Measurements from ENCODE around the gene TSPAN15. TPM values are rescaled to one million over a fixed set of nuclear protein-coding genes. Genes with fewer than 3 reads are reported as not detected.

The TSPAN15 gene
- total RNA-seq, 1 experiment from 2014 or later, result 212 TPM

DNA sequence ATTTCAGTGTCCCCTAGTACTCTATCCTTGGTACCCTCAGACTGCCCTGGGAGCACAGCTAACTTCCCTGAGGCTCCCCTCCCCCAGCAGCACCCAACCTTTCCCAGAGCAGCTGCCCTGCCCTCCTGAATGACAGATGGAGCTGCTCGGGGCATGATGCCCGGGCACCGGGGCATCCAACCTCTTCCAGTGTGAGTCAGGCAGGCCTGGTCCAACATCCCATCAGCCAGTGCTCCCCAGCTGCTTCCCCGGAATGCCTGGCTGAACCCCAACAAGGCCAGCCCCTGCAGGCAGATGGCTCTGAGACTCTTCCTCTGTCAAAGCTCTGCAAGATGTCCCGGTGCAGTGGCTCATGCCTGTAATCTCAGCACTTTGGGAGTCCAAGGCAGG lies 11.9 kb upstream of the TSPAN15 start:
- H3K9me2 ChIP-seq (replicated peaks; ENCODE audit: low read length), result no peaks in the 10 kb centered on the region
- H3K27ac ChIP-seq (ENCODE audit: low read length), result peak overlapping the region; percentile 91
- peak overlapping the region; percentile 31; the same call in 1 of the 2 replicates for H3K4me3 ChIP-seq (ENCODE audit: low read length)
- no peaks in the 10 kb centered on the region for H3K27me3 ChIP-seq (ENCODE audit: low read length)
- H3K36me3 ChIP-seq (ENCODE audit: low read depth, low read length), result no peaks in the 10 kb centered on the region
- intact Hi-C loops (cut with micrococcal nuclease), result no loop called here
- peak overlapping the region; percentile 78 for H3K9ac ChIP-seq (ENCODE audit: low read length)
- peak; percentile 94 for DNase-seq
- H4K20me1 ChIP-seq (ENCODE audit: low read length), result no peaks in the 10 kb centered on the region
- H3K79me2 ChIP-seq (ENCODE audit: low read length), result no peaks in the 10 kb centered on the region
- H3K9me3 ChIP-seq (ENCODE audit: low read length), result no peaks in the 10 kb centered on the region
- peaks cover 24% of the 10 kb centered on the region for H3F3A ChIP-seq (ENCODE audit: low read length, unreplicated experiment)
- TF ChIP-seq EZH2phosphoT487 (IDR thresholded peaks at IDR 0.05; ENCODE audit: borderline replicate concordance, low read length), result no peak
- no peak for TF ChIP-seq EZH2 (IDR thresholded peaks at IDR 0.05; ENCODE audit: low read length, unreplicated experiment)
- TF ChIP-seq, protein P1, sequence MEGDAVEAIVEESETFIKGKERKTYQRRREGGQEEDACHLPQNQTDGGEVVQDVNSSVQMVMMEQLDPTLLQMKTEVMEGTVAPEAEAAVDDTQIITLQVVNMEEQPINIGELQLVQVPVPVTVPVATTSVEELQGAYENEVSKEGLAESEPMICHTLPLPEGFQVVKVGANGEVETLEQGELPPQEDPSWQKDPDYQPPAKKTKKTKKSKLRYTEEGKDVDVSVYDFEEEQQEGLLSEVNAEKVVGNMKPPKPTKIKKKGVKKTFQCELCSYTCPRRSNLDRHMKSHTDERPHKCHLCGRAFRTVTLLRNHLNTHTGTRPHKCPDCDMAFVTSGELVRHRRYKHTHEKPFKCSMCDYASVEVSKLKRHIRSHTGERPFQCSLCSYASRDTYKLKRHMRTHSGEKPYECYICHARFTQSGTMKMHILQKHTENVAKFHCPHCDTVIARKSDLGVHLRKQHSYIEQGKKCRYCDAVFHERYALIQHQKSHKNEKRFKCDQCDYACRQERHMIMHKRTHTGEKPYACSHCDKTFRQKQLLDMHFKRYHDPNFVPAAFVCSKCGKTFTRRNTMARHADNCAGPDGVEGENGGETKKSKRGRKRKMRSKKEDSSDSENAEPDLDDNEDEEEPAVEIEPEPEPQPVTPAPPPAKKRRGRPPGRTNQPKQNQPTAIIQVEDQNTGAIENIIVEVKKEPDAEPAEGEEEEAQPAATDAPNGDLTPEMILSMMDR (conservative IDR thresholded peaks at IDR 0.05; ENCODE audit: low read depth, low read length), result no peak
- peak overlapping the region; percentile 57 for H2AFZ ChIP-seq (ENCODE audit: low read length)
- peak; percentile 80 for ATAC-seq
- BruUV-seq (replicated peaks), result no TSS peak
- peak overlapping the region; percentile 72 for H3K4me2 ChIP-seq (ENCODE audit: low read length)
- ChIA-PET CTCF (interaction anchor here (1.1 to 2.2 kb wide), 5 partner anchors 8 to 198 kb away, joined by 5 to 16 read pairs (median 8); no protein-coding TSS in a partner anchor), POLR2A (ENCODE audit: unreplicated experiment) (interaction anchor here (0.6 to 1.9 kb wide), 4 partner anchors 8 to 428 kb away, joined by 3 to 14 read pairs (median 6); partner anchors contain the start of gene TSPAN15)
- peaks cover 53% of the 10 kb centered on the region for H3K4me1 ChIP-seq (ENCODE audit: insufficient read depth, low read length)

DNA sequence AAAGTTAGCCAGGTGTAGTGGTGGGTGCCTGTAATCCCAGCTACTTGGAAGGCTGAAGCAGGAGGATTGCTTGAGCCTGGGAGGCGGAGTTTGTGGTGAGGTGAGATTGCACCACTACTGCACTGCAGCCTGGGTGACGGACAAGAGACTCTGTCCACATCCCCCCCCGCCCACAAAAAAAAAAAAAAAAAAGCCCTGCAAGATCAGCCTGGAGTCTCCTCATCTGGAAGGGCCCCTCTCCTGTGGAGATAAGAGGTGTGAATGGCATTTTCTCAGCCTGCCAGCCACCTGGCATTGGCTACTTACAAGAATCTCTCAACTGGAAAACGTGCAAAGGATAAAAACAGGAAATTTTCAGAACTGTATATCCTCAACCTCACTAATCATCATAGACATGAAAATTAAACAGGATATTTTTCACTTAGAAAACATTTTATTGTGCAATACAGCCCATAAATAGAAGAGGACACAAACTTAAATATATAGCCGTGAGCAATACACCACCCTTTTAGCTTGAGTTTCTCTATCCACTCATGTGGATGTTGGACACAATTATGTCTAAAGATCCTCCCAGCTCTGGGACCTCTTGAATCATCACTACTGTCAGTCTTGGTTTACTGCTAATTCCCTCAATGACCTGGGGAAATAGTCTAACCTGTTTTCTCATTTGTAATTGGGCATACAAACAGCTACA lies 11.3 kb upstream of the TSPAN15 start:
- peak overlapping the region; percentile 72 for H3K4me2 ChIP-seq (ENCODE audit: low read length)
- POLR2A ChIA-PET (ENCODE audit: unreplicated experiment), result interaction anchor here (0.6 to 1.9 kb wide), 4 partner anchors 7 to 11 kb away, joined by 3 to 7 read pairs (median 4); partner anchors contain the start of gene TSPAN15
- H3F3A ChIP-seq (ENCODE audit: low read length, unreplicated experiment), result peaks cover 24% of the 10 kb centered on the region
- DNase-seq, result peak; percentile 96
- H4K20me1 ChIP-seq (ENCODE audit: low read length), result no peaks in the 10 kb centered on the region
- H3K9me2 ChIP-seq (replicated peaks; ENCODE audit: low read length), result no peaks in the 10 kb centered on the region
- H3K79me2 ChIP-seq (ENCODE audit: low read length), result no peaks in the 10 kb centered on the region
- no peaks in the 10 kb centered on the region for H3K27me3 ChIP-seq (ENCODE audit: low read length)
- H3K9me3 ChIP-seq (ENCODE audit: low read length), result no peaks in the 10 kb centered on the region
- H3K27ac ChIP-seq (ENCODE audit: low read length), result peak overlapping the region; percentile 91
- intact Hi-C loops (cut with micrococcal nuclease), result loop anchor here (10.0 kb wide), 1 partner anchor 965 kb away; the partner anchor contains the start of gene EIF4EBP2
- H2AFZ ChIP-seq (ENCODE audit: low read length), result 0 out of 2 replicates have a peak overlapping the region, but pooled peaks have one; percentile 1
- peaks cover 53% of the 10 kb centered on the region for H3K4me1 ChIP-seq (ENCODE audit: insufficient read depth, low read length)
- ATAC-seq, result peak; percentile 45
- CTCF ChIA-PET, result interaction anchor here (0.7 to 2.2 kb wide), 4 partner anchors 10 to 208 kb away, joined by 3 to 11 read pairs (median 4); no protein-coding TSS in a partner anchor
- no peaks in the 10 kb centered on the region for H3K36me3 ChIP-seq (ENCODE audit: low read depth, low read length)
- TF ChIP-seq EZH2phosphoT487 (IDR thresholded peaks at IDR 0.05; ENCODE audit: borderline replicate concordance, low read length), result no peak
- TF ChIP-seq, protein P1 (conservative IDR thresholded peaks at IDR 0.05; ENCODE audit: low read depth, low read length), result no peak
- TF ChIP-seq EZH2 (IDR thresholded peaks at IDR 0.05; ENCODE audit: low read length, unreplicated experiment), result no peak
- peak overlapping the region; percentile 31; the same call in 1 of the 2 replicates for H3K4me3 ChIP-seq (ENCODE audit: low read length)
- peak overlapping the region; percentile 78 for H3K9ac ChIP-seq (ENCODE audit: low read length)
- no TSS peak for BruUV-seq (replicated peaks)

Data from PC-3 (cell line).